ENCODE results near the gene MYL10. TPM values are rescaled to one million over a fixed set of nuclear protein-coding genes. Genes with fewer than 3 reads are reported as not detected.

The MYL10 gene
- total and polyA plus RNA-seq, 2 of the 8 experiments (the other 6 are each of a cell fraction or from before 2014, with no cell fraction given): 0.18 TPM; not detected in 1

GRCh38 chr7:101595766-101596537, 33.1 kb downstream of the MYL10 start (continued):
- TF ChIP-seq, protein P1, sequence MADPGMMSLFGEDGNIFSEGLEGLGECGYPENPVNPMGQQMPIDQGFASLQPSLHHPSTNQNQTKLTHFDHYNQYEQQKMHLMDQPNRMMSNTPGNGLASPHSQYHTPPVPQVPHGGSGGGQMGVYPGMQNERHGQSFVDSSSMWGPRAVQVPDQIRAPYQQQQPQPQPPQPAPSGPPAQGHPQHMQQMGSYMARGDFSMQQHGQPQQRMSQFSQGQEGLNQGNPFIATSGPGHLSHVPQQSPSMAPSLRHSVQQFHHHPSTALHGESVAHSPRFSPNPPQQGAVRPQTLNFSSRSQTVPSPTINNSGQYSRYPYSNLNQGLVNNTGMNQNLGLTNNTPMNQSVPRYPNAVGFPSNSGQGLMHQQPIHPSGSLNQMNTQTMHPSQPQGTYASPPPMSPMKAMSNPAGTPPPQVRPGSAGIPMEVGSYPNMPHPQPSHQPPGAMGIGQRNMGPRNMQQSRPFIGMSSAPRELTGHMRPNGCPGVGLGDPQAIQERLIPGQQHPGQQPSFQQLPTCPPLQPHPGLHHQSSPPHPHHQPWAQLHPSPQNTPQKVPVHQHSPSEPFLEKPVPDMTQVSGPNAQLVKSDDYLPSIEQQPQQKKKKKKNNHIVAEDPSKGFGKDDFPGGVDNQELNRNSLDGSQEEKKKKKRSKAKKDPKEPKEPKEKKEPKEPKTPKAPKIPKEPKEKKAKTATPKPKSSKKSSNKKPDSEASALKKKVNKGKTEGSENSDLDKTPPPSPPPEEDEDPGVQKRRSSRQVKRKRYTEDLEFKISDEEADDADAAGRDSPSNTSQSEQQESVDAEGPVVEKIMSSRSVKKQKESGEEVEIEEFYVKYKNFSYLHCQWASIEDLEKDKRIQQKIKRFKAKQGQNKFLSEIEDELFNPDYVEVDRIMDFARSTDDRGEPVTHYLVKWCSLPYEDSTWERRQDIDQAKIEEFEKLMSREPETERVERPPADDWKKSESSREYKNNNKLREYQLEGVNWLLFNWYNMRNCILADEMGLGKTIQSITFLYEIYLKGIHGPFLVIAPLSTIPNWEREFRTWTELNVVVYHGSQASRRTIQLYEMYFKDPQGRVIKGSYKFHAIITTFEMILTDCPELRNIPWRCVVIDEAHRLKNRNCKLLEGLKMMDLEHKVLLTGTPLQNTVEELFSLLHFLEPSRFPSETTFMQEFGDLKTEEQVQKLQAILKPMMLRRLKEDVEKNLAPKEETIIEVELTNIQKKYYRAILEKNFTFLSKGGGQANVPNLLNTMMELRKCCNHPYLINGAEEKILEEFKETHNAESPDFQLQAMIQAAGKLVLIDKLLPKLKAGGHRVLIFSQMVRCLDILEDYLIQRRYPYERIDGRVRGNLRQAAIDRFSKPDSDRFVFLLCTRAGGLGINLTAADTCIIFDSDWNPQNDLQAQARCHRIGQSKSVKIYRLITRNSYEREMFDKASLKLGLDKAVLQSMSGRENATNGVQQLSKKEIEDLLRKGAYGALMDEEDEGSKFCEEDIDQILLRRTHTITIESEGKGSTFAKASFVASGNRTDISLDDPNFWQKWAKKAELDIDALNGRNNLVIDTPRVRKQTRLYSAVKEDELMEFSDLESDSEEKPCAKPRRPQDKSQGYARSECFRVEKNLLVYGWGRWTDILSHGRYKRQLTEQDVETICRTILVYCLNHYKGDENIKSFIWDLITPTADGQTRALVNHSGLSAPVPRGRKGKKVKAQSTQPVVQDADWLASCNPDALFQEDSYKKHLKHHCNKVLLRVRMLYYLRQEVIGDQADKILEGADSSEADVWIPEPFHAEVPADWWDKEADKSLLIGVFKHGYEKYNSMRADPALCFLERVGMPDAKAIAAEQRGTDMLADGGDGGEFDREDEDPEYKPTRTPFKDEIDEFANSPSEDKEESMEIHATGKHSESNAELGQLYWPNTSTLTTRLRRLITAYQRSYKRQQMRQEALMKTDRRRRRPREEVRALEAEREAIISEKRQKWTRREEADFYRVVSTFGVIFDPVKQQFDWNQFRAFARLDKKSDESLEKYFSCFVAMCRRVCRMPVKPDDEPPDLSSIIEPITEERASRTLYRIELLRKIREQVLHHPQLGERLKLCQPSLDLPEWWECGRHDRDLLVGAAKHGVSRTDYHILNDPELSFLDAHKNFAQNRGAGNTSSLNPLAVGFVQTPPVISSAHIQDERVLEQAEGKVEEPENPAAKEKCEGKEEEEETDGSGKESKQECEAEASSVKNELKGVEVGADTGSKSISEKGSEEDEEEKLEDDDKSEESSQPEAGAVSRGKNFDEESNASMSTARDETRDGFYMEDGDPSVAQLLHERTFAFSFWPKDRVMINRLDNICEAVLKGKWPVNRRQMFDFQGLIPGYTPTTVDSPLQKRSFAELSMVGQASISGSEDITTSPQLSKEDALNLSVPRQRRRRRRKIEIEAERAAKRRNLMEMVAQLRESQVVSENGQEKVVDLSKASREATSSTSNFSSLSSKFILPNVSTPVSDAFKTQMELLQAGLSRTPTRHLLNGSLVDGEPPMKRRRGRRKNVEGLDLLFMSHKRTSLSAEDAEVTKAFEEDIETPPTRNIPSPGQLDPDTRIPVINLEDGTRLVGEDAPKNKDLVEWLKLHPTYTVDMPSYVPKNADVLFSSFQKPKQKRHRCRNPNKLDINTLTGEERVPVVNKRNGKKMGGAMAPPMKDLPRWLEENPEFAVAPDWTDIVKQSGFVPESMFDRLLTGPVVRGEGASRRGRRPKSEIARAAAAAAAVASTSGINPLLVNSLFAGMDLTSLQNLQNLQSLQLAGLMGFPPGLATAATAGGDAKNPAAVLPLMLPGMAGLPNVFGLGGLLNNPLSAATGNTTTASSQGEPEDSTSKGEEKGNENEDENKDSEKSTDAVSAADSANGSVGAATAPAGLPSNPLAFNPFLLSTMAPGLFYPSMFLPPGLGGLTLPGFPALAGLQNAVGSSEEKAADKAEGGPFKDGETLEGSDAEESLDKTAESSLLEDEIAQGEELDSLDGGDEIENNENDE (IDR thresholded peaks at IDR 0.05; ENCODE audit: insufficient replicate concordance, low read length): no peak
- no peak for TF ChIP-seq ATF2 (IDR thresholded peaks at IDR 0.05; ENCODE audit: low read length)
- TF ChIP-seq POU5F1 (IDR thresholded peaks at IDR 0.05; ENCODE audit: low read depth, low read length): no peak
- TF ChIP-seq SP1 (IDR thresholded peaks at IDR 0.05; ENCODE audit: low read depth, low read length): no peak
- no peak for TF ChIP-seq GTF2F1 (IDR thresholded peaks at IDR 0.05; ENCODE audit: borderline replicate concordance, low read depth, low read length)
